HG03460 (cell line): ENCODE data around the gene CDH13.

Experiments
- ATAC-seq: cut with Tn5 transposase; IDR thresholded peaks from one replicate; pipeline ENCODE4 v1.9.1; 2021; ENCODE audit not compliant: unreplicated experiment

The CDH13 gene

DNA sequence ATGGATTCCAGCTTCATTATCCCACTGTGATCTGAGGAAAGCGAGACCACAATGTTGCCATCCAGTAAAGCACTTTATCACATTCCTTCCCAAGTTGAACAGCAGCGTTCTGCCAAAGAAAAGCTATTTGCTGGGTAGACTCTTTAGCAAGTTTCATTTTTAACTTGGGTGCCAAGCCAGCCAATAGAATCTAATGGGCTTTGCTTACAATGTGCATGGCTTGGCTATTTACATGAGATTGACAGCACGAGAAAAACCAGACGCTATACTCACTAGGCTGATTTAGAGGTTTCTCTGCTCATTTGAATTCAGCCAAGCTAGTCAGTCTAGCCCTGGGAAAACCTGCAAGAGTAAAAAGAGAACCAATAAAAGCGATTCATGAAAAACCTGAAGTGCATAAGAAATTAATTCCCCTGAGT lies 108.9 kb downstream of the CDH13 start:
- no peak for ATAC-seq

DNA sequence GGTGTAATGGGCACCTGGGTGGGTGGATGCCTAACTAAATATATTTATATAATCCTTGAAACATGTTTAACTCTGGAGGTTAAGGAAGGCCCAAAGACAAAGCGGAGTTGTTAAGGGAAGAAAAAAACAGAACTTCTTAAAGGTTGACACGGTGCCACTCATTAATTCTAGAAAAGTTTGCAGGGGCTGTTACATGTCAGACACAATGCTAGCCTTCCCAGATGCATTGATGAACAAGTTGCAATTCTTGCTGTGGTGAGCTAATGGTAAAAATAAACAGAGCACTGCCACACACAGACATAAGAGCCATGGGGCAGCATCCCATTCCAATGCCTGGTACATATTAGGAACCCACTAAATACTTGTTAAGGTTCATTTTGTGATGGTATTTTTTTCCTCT lies 109.5 kb downstream of the CDH13 start:
- ATAC-seq = no peak

DNA sequence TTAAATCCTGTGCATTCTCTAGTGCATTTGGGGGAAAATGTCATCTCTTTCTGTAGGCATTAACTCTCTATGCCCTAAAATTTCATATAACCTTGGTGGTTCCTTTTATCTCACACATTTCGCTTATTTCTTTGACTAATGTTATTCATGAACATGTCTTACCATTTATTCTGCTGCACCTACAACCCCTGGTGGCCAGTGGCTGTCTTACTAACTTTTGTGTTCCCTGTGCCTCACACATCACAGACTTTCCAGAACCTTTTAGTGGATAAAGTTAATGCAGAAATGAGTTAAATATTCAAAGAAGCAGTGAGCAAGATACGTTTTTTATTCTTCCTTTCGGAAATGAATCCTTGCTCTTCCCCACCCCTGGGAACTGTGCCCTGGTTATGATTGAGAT lies 111.9 kb downstream of the CDH13 start:
- ATAC-seq = no peak

DNA sequence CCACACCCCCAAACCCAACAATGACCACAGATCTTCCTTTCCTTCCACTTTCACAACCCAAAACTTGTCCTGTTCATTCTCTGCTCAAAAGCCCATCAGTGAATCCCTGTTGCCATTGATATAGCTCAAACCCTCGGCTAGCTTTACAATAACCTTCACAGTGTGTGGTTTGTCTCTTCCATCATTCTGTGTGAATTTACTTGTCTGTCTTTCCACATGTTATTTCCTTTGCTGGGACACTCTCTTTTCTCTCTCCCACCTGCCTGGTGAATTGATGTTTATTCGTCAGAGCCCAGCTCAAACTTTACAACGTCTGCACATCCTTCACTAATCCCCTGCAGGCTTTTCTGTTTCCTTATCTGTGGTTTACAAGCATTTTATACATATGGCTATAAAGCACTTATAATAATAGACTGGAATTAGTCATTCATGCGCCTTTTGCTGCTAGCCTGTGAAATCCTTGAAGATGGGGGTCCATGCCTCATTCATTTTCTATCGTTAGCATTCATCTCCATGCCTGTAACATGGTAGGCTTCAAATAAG lies 114.4 kb downstream of the CDH13 start:
- ATAC-seq = no peak

DNA sequence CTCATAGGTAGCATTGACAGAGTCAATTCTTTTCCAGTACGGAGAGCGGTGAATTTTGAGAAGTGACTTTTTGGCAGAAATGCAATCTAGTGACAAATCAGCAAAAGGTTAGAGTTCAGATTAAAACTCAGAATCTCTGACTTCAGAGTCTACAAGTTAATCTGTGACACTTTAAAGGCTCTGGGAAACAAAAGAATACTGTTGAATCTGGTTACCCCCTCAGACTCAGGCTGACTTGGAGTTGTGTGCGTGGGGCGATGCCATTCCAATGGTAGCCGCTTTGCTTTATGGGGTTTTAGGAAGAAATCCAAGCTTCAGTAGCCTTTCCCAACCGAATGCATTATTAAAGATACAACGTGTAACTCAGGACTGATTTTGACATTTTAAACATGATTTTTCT lies 118.2 kb downstream of the CDH13 start:
- no peak for ATAC-seq

DNA sequence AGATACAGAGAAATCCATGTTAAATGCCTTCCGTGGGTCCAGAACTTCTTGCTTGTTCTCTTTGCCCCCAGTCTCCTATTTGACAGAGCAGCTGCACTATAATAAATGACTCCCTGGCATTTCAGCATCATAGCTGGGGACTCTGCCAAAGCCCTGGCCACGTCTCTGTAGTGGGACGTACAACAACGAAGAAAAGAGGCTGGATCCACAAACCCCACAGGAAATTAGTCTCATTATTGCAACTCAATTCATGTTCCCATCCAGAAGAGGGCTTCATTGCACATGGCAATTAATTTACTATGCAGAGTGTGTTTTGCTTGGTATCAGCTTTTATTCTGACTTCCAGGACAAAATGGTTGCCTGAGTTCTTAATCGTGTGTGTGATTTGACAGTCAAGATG lies 121.3 kb downstream of the CDH13 start:
- no peak for ATAC-seq

DNA sequence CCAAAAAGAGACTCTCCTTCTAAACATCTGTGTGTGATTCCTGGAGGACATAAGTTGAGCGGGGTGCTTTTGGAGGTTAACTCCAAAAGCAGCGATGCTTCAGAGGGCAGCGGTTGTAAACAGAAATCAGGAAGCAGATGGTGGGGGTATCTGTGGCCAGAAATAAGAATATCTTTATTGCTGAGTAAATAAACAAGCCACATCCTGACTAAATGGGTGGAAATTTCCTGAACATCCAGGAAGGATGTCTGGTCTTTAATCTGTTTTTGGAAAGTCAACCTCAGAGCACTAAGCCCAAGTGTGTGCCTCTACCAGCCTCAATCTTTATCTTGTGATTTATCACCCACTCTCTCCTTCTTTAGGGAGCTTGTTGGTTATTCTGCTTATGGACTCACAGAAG lies 123.3 kb downstream of the CDH13 start:
- no peak for ATAC-seq

DNA sequence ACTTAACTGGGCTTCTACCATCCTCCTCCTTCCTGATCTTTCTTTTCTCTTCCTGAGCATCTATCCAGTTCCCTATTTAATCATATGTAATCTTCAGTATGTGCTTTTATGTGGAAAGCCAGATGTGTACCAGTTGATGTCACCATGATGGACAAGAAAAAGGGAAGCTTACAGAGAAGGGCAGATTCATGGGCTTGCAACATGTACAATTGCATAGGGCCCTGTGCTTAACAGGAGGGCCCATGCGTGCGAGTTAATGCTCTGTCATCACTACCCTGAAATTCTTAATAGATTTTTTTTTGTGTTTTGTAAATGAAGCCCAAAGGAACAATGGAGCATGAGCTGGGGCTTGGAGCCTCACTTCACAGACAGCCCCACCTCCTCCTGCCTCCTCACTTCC lies 124.3 kb downstream of the CDH13 start:
- no peak for ATAC-seq

DNA sequence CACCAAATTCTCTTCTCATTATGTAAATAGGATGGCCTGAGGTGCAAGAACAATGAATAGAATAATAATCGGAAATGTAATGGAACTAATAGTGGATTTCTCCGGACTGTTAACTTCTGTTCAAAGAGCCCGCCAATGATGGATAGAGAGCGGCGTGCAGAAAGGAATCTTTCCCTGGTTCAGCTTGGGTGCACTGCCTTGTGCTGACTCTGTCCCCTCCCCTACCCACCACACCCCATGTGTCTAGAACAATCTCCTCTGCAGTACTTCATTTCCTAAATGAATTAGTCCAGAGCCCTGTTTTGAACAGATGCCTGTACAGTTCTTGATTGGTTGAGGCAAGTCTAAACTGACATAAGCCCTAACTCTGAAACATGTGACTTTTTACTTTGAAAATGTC lies 125.4 kb downstream of the CDH13 start:
- ATAC-seq = no peak

DNA sequence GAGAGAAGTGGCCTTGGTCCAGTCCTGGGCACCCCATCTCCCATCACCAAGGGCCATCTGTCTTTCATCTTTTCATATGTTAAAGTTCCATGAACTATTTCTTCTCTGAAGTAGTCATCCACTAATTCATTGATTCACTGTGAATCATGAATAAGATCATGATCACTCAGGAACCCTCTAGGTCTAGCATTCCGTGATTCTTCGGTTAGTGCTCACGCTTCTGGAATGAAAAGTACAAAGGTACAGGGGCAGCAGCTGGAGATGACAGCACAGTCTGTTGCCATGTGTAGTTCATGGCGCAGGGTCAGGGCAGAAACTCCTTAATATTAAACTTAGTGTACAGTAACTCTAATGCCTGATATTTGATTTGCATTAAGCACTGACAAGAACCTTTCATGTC lies 127.1 kb downstream of the CDH13 start:
- ATAC-seq = no peak

DNA sequence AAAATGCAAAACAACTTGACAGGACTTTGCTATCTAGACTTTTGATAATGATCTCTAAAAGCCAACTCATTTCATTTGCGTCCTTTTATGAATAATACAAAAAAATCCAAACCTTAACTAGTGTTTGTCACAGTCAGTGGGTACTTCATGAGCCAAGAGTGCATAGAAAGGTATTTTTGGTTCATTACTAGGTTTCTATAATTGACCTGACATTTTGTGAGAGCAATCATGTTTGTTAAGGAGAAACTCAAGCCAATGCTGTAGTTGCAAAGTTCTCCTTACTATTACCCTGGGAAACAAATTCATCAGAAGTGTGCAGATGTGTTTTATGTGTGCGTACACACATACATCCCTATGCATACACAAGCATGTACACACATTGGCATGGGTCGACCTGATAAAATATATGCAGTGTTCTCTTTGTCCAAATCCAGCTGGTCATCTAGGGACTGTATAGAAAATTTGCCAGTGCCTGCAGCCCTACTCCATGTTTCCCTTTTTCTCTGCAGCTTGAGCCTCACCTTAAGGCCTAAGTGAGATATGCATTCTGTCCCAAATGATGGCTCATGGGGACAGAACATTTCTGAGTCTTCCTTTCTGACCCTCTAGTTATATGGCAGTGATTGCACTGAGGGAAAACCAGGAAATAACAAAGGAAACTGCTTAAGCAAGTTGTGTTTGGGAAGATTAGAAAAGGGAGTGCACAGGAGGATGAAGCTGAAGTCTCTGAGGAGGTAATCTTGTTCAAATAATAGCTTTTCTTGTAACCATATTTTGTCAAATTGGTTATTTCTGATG lies 128.1 kb downstream of the CDH13 start:
- no peak for ATAC-seq

DNA sequence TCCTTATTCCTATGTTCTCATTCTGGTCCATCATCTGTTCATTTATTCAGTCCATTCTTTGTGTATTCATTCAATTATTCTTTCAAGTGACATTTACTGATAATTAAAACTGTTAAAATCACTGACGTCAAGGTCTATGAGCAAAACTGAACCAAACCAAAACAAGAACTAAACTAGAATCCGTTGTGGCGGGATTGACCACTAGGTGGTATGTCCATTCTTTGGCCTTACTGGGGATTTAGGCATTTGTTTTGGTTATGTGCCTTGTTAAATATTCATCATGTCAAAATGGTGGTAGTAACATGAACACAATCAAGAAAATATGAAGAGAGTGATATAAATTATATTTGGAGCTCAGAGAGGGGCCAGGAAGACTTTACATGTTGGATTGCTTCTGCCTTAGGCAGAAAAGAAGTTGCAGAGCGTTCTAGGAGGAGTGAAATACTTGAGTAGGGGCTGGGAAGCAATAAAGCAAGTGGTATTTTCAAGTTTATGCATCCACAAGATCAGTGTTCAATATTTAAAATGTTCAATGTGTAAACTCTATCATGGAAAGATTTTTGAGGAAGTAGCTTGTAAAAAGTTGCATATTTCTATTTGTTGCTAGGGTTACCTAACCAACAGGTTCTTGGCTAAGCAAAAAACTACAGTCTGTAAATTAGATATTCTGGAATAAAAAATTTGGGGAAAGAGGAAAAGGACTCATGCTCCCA lies 129.0 kb downstream of the CDH13 start:
- no peak for ATAC-seq

DNA sequence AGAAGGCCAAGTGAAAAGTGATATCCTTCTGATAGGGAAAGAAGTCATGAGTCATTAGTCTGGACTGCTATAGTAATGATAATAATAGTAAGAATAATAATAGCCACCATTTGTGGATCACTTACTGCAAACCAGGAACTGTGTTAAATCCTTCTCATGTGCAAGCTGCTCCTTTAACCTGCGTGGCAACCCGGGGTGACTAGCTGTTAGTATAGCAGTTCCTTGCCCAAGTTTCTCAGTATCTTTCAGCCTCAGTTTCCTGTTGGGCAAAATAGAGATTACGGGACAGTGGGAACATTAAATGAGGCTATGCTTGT lies 129.5 kb downstream of the CDH13 start:
- no peak for ATAC-seq

DNA sequence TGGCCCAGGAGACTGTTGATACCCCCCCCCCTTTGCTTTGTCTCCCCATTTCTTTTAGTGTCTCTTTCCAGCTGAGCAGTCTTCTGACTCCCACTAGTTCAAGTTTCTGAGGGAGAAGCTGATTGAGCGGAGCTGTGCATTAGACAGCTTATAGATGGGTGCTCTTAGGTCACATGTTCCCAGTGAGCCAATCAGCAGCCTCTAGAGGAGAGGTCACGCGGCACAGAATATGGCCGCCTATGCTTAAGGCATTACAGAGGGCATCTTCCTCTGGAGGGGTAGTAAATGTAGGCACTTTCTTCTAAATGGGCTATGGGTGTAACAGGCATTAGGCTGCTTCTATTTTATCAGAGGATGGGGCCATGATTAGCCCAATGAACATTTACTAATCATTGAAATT lies 131.6 kb downstream of the CDH13 start:
- no peak for ATAC-seq

DNA sequence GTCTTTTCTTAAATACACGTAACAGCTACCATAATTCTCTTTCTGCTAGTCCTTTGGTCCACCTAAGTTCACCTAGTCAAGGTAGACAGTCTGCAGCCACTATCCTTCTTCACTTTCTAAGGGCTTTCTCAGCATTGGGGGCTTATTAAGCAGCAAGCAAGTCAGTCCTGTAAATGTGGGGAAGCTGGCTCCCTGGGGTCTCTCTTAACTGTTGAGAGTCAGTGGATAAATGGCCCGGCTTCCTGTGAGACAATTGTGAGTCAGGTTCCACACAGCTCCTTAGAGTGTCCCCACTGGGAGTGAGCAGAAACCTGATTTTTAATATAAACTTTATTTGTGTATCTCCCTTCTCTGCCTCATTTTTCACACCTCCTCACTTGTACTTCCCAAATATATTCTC lies 132.1 kb downstream of the CDH13 start:
- ATAC-seq = no peak

DNA sequence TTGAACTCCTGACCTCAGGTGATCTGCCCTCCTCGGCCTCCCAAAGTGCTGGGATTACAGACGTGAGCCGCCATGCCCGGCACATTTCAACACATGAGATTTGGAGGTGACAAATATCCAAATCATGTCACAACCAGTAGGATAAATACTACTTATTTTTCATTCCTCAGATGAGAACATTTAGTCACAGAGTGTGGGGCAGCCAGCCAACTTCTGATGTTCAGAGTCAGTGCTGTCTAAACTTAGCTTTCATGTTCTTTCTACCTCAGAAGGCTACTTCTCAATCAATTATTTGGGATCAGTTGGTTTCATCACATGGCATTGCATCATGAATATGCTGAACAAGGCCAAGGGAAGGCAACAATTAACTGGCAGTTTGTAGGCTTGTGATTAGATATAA lies 134.5 kb downstream of the CDH13 start:
- no peak for ATAC-seq

DNA sequence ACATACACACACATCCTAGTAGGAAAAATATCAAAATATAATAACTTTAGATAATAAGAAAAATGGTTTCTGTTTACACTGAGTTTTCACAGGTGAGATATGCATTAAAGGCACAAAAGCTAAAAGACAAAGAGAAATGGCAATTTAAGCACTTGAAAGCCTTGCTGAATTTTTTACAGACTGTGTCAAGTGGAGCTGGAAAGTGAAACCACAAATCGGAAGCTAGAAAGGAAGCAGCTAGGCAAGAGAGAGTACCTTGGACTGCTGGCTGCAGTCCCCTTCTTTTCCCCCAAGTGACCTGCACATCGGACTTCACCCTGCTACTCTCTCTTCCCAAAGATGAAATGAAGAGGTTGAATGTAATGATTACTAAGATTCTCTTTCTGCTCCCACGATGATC lies 135.1 kb downstream of the CDH13 start:
- no peak for ATAC-seq

DNA sequence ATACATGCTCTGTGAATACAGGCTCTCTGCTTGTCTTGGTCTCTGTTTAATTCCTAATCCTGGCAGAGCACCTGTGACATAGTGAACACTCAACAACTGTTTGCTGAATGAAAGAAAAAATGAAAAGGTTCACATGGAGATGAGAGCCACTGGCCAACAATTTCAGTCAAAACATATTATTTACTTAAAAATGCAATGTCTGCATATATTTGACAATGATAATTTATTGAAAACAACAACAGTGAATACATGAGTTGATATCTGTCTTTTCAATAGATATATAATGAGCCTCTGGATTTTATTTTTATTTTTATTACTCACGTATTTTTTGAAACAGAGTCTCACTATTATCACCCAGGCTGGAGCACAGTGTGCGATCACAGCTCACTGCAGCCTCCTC lies 136.6 kb downstream of the CDH13 start:
- no peak for ATAC-seq

DNA sequence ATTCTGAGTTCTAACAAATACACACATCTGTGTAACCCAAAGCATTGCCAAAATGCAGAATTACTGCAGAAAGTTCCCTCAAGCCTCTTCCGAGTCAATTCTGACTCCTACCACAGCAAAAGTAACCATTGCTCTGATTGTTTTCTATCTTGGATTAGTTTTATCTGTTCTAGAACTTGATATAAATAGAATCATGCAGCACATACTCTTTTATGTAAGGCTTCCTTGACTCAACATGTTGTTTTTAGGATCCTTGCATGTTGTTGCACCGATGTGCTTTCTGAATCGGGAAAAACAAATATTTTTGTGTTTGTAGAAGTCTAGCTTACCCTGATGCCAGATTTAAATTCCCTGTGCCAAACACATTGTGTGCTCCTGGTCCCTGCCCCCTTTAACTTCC lies 140.4 kb downstream of the CDH13 start:
- no peak for ATAC-seq

DNA sequence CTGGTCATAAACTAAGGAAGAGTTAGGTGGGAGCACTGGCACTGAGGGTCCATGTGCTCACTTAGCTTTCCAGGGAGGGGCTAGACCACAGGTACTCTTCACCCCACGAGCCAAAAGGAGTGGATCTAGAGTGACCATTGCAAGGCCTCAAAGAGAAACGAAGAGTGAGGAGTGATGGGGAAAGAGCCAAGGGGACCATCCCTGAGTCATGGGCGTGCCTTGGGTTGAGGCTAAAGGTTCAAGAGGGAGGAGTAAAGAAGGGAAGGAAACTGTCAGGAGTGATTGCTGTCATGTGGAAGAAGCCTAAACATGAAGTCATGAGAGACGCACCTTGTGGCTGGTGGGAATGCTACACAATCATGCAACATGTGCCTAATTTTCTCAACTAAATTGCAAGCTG lies 141.0 kb downstream of the CDH13 start:
- no peak for ATAC-seq

DNA sequence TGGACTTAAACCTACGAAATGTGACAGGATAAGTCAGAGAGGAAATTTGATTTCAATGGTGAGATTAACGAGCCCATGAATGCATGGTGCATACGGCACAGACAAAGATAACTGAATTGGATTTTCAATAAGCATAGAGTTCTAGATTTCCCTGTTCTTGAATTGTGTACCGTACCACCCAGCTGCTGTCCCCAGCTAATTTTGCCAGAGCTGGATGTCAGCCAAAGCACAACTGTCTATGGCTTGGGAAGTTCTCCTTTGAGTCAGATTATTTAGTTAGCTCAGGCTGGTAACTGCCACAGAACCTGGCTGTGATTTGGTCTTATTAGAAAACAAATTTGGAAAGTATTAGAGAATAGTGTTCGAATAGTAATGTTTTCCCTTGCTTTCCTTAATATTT lies 143.1 kb downstream of the CDH13 start:
- no peak for ATAC-seq

DNA sequence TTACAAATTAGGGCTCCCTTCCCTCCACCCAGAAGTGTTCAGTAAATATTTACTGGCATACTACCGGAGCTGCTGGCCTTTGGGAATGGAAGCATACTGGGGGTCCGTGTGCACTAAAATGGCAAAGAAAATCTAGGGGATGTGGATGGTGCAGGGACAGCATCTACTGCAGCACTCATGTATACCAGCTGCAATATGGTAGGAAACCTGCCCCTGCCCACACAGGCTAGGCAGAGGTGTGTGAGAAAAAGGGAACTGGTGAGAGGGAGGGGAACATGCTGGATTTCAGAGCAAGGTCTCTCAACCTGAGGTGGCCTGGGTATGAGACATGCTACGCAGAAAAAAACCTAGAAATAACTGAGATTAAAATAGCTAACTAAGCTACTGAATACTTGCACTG lies 145.4 kb downstream of the CDH13 start:
- ATAC-seq = no peak

DNA sequence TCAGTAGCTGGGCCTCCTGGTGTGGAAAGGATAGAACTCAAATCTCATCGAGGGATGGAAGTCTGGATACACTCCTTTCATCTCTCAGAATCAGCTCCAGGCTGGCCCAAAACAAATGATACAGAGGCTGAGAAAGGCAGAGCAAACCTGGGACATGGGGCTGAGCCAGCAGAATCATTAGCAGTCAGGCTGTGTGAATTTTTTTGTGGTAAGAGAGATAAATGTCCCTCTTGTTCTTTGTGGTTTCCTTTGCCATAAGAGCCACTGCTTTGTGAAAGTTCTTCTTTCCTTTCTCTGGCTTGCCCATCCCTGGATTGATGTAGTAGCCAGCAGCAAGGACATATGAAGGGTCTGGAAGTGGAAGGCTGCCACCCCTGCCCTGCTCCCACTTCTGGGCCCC lies 146.2 kb downstream of the CDH13 start:
- ATAC-seq = no peak
